Uterus (tissue), 2 donors: ENCODE results near the gene IFITM10.

Experiments used
- POLR2A ChIP-seq, 2 donors: fragments of 450-650 bp; IDR thresholded peaks; one replicate each; pipeline ENCODE4 v1.6.1; 2016; ENCODE audit warnings: antibody characterized with exemption in 2 of 2, mild to moderate bottlenecking in 1 of 2, moderate library complexity in 1 of 2
- TF ChIP-seq, protein P1 (sequence below), 4 experiments: fragments of 200-600 bp in 2 of 4; fragments of 450-650 bp in 2 of 4; sonication (generic) in 2 of 4; IDR thresholded peaks; one replicate each; pipeline ENCODE4 v1.5.1; 2016 to 2019; ENCODE audit warnings: antibody characterized with exemption in 4 of 4, mild to moderate bottlenecking in 2 of 4, moderate library complexity in 1 of 4

GRCh38 chr11:1738380-1738779, 12.0 kb downstream of the IFITM10 start:
- TF ChIP-seq, protein P1, sequence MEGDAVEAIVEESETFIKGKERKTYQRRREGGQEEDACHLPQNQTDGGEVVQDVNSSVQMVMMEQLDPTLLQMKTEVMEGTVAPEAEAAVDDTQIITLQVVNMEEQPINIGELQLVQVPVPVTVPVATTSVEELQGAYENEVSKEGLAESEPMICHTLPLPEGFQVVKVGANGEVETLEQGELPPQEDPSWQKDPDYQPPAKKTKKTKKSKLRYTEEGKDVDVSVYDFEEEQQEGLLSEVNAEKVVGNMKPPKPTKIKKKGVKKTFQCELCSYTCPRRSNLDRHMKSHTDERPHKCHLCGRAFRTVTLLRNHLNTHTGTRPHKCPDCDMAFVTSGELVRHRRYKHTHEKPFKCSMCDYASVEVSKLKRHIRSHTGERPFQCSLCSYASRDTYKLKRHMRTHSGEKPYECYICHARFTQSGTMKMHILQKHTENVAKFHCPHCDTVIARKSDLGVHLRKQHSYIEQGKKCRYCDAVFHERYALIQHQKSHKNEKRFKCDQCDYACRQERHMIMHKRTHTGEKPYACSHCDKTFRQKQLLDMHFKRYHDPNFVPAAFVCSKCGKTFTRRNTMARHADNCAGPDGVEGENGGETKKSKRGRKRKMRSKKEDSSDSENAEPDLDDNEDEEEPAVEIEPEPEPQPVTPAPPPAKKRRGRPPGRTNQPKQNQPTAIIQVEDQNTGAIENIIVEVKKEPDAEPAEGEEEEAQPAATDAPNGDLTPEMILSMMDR (IDR thresholded peaks at IDR 0.05), result no peak
- TF ChIP-seq POLR2A (IDR thresholded peaks at IDR 0.05), result no peak
